Activated CD8-positive, alpha-beta T cell treated with anti-CD3 and anti-CD28 coated beads for 36 hours (primary cell): ENCODE results near the gene RNF31. TPM values are rescaled to one million over a fixed set of nuclear protein-coding genes. Genes with fewer than 3 reads are reported as not detected.

ENCODE experiments used
- ATAC-seq: fragments of 200-7000 bp; cut with Tn5 transposase; one replicate; pipeline ENCODE4 v1.10.0; 2021; ENCODE audit warnings: mild to moderate bottlenecking, moderate library complexity
- CTCF ChIA-PET: fragments of 350-600 bp; sonication (Branson Sonifier 250); formaldehyde crosslinking; loops from one replicate; lab custom pipeline; 2021; ENCODE audit warnings: antibody characterized with exemption; lab: Charles Lee
- POLR2A ChIA-PET: fragments of 350-600 bp; sonication (Branson Sonifier 250); formaldehyde crosslinking; loops from one replicate; lab custom pipeline; 2021; ENCODE audit warnings: antibody characterized with exemption; lab: Charles Lee
- DNase-seq: peaks from one replicate; pipeline ENCODE4 v3.0.0-alpha.2; 2020
- H3K27ac Mint-ChIP-seq: one replicate; pipeline ENCODE4 v1.8.0; 2021; ENCODE audit warnings: mild to moderate bottlenecking, mixed read lengths
- H3K27me3 Mint-ChIP-seq: one replicate; pipeline ENCODE4 v1.8.0; 2021; ENCODE audit warnings: mixed read lengths
- H3K36me3 Mint-ChIP-seq: one replicate; pipeline ENCODE4 v1.8.0; 2021; ENCODE audit warnings: low read depth, mixed read lengths
- H3K4me1 Mint-ChIP-seq: one replicate; pipeline ENCODE4 v1.8.0; 2021; ENCODE audit warnings: low read depth, mixed read lengths
- H3K4me3 Mint-ChIP-seq: one replicate; pipeline ENCODE4 v1.8.0; 2021; ENCODE audit warnings: mild to moderate bottlenecking, moderate library complexity, mixed read lengths
- H3K9me3 Mint-ChIP-seq: one replicate; pipeline ENCODE4 v1.8.0; 2021; ENCODE audit warnings: mixed read lengths
- intact Hi-C: fragments of 100-400 bp; cut with micrococcal nuclease; formaldehyde crosslinking; loops from one replicate; pipeline ENCODE4 v1.10.0; 2022
- total RNA-seq, 2 experiments: library from RNA; stranded (reverse); gene quantifications; one replicate each; pipeline ENCODE4 v1.2.3, GENCODE V29; 2021
- TF ChIP-seq, protein P1 (sequence below): fragments of 200-600 bp; IDR thresholded peaks from one replicate; pipeline ENCODE4 v1.8.0; 2022; ENCODE audit warnings: antibody characterized with exemption, mild to moderate bottlenecking

RNF31 gene
- total RNA-seq, 2 experiments from 2014 or later, result 71.6 to 75.0 TPM

DNA sequence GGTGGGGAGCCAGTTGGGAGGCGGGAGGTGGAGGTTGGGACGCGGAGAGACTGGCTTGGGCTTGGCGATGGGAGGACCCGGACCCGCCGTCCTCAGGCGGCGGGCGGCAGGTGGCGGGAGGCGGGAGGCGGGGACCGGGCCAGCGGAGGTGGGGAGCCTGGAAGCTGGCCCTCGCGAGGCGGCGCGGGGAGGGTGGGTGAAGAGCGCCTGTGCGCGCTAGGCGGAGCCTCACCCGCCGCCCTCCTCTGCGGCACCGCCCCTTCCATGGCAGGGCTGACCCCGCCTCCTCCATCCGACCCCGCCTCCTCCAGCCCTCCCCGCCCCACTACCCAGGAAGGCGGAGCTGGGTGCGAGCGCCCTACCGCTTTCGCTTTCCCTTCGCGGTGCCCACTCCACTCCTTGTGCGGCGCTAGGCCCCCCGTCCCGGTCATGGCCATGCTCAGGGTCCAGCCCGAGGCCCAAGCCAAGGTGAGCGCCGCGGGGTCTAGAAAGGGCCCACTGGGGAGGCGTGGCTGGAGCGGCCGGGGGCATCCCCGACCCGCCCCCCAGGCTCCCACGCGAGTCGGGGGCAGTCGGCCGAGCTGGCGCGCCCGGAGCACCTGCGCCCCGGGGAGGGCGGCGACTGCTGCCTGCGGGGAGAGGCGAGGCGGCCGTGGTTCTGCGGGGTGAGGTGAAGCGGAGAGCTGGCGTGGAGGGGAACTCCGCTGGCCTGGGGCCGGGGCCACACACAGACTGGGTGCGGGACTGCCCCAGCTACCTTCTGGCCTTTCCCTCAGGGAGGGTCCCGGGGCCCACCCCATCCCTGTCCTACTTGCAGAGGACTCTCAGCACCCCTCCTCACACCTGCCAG is 11.2 kb upstream of the RNF31 start, which contains the start of gene PSME1:
TSS of gene PSME1 (plus strand) at position 361 of the 850 bp plus-strand sequence. CDS start at position 430, 69 bp downstream.
- peak within 1 kb of the TSS; percentile 92 for H3K27ac Mint-ChIP-seq
- DNase-seq (peak; percentile 96), ATAC-seq (peak; percentile 97)
- peaks cover 56% of the 10 kb centered on the region for H3K4me1 Mint-ChIP-seq
- TF ChIP-seq, protein P1, sequence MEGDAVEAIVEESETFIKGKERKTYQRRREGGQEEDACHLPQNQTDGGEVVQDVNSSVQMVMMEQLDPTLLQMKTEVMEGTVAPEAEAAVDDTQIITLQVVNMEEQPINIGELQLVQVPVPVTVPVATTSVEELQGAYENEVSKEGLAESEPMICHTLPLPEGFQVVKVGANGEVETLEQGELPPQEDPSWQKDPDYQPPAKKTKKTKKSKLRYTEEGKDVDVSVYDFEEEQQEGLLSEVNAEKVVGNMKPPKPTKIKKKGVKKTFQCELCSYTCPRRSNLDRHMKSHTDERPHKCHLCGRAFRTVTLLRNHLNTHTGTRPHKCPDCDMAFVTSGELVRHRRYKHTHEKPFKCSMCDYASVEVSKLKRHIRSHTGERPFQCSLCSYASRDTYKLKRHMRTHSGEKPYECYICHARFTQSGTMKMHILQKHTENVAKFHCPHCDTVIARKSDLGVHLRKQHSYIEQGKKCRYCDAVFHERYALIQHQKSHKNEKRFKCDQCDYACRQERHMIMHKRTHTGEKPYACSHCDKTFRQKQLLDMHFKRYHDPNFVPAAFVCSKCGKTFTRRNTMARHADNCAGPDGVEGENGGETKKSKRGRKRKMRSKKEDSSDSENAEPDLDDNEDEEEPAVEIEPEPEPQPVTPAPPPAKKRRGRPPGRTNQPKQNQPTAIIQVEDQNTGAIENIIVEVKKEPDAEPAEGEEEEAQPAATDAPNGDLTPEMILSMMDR, result no peak
- CTCF ChIA-PET, result interaction anchor here (0.6 to 5.3 kb wide), 11 partner anchors 10 to 172 kb away, joined by 3 to 29 read pairs (median 5); partner anchors contain the start of genes DCAF11, IRF9, NRL and PSME2
- peaks cover 47% of the 10 kb centered on the region for H3K36me3 Mint-ChIP-seq
- no peaks in the 10 kb centered on the region for H3K27me3 Mint-ChIP-seq
- intact Hi-C loops, result no loop called here
- no peaks in the 10 kb centered on the region for H3K9me3 Mint-ChIP-seq
- H3K4me3 Mint-ChIP-seq, result peak within 1 kb of the TSS; percentile 97
- POLR2A ChIA-PET, result interaction anchor here (0.9 to 5.8 kb wide), 17 partner anchors 11 to 78 kb away, joined by 3 to 53 read pairs (median 6); partner anchors contain the start of genes CHMP4A, DCAF11, IPO4 and IRF9

DNA sequence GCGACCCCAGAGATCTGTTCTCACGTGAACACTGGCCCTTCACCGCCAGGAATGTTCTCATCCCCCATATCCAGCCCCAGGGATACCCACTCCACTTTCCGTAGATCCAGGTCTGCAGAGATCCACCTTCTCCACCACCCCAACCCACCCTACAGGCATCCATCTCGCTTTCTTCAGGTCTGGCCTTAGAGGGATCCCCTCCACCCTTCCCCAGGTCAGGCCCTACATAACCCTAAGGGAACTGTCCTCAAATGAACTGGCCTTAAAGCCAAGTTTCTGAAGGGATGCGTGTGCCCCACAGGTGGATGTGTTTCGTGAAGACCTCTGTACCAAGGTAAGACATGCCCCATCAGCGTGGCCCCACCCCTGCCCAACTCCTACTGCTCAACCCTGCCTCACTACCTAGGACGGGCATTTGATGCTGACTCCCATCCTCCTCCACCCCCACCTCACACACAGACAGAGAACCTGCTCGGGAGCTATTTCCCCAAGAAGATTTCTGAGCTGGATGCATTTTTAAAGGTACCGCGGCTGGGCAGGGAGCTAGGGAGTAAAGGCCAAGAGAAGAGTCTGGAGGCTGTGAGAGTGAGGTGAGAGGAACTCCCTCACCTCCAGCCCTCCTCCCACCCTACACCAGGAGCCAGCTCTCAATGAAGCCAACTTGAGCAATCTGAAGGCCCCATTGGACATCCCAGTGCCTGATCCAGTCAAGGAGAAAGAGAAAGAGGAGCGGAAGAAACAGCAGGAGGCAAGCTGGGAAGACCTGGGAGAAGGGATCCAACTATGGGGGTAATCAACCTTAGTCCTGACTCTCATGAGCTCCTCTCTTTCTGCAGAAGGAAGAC is 10.4 kb upstream of the RNF31 start:
- peak; percentile 44 for DNase-seq
- TF ChIP-seq, protein P1, result no peak
- intact Hi-C loops, result no loop called here
- Mint-ChIP-seq H3K36me3 (peaks cover 48% of the 10 kb centered on the region), H3K27me3 (no peaks in the 10 kb centered on the region), H3K9me3 (no peaks in the 10 kb centered on the region), H3K27ac (peak overlapping the region; percentile 92), H3K4me3 (peak overlapping the region; percentile 97), H3K4me1 (peaks cover 54% of the 10 kb centered on the region)
- ATAC-seq, result no peak
- CTCF ChIA-PET, result interaction anchor here (1.1 to 5.3 kb wide), 11 partner anchors 9 to 172 kb away, joined by 3 to 29 read pairs (median 9); partner anchors contain the start of genes DCAF11, IRF9, NRL and PSME2
- POLR2A ChIA-PET, result interaction anchor here (0.6 to 5.8 kb wide), 16 partner anchors 10 to 77 kb away, joined by 3 to 53 read pairs (median 5); partner anchors contain the start of genes CHMP4A, DCAF11, IPO4 and IRF9

DNA sequence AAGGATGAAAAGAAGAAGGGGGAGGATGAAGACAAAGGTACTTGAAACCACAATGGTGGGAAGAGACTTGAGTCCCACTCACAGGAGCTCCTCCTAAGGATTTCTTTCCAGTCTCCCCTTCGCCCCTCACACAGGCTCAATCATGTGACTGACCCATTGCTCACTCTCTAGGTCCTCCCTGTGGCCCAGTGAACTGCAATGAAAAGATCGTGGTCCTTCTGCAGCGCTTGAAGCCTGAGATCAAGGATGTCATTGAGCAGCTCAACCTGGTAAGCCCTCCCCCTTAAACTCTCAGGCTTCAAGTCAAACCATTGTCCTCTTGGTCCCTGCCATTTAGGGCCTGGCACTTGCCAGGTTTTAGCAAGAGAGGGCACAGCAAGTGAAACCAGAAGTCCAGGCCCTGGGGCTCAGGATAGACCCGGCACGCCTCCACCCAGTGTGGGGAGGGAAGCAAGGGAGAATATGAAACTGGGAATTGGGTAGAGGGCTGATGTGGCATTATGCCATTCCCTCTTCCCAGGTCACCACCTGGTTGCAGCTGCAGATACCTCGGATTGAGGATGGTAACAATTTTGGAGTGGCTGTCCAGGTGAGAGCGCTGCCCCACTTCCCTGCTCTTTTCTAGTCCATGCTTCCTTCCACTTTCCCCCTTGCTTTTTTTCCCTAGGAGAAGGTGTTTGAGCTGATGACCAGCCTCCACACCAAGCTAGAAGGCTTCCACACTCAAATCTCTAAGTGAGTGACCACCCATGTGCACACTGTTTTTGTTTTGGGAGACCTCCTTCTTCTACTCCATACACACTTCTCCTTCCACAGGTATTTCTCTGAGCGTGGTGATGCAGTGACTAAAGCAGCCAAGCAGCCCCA is 9.5 kb upstream of the RNF31 start:
- H3K4me1 Mint-ChIP-seq, result peaks cover 49% of the 10 kb centered on the region
- peak overlapping the region; percentile 97 for H3K4me3 Mint-ChIP-seq
- POLR2A ChIA-PET, result interaction anchor here (0.6 to 5.8 kb wide), 16 partner anchors 9 to 58 kb away, joined by 3 to 53 read pairs (median 4); partner anchors contain the start of genes DCAF11, IPO4, IRF9 and NRL
- CTCF ChIA-PET, result interaction anchor here (1.1 to 3.5 kb wide), 9 partner anchors 9 to 105 kb away, joined by 3 to 22 read pairs (median 4); partner anchors contain the start of genes DCAF11, IRF9, NRL and PSME2
- no peaks in the 10 kb centered on the region for H3K27me3 Mint-ChIP-seq
- no peaks in the 10 kb centered on the region for H3K9me3 Mint-ChIP-seq
- peak overlapping the region; percentile 92 for H3K27ac Mint-ChIP-seq
- peaks cover 52% of the 10 kb centered on the region for H3K36me3 Mint-ChIP-seq
- ATAC-seq, result no peak
- TF ChIP-seq, protein P1, result no peak
- no peak for DNase-seq
- intact Hi-C loops, result no loop called here
